Amniotic epithelial cell (primary cell): ENCODE results near the gene CHPT1.
A peak's percentile ranks its signal among the peaks of the same experiment; 100 is the strongest.
"Not testable (repeated sequence)": the region's sequence is repeated elsewhere in the genome, so short reads cannot be mapped to it uniquely, and the experiment has no call there.

Experiments
- DNase-seq: peaks from one replicate; pipeline ENCODE4 v3.0.0-alpha.2; 2010; ENCODE audit warnings: low read depth

CHPT1 gene

GRCh38 chr12:101697197-101697929 lies at the start of gene CHPT1:
TSS of gene CHPT1 (plus strand) at chr12:101697640. CDS start at chr12:101697862, 222 bp downstream.
- peak; percentile 24 for DNase-seq

- no peak for DNase-seq
Observed at GRCh38 chr12:101647711-101648110, 49.7 kb upstream of the CHPT1 start.

- no peak for DNase-seq
Observed at GRCh38 chr12:101648195-101648594, 49.2 kb upstream of the CHPT1 start.

- no peak for DNase-seq
Observed at GRCh38 chr12:101650346-101651117, 46.9 kb upstream of the CHPT1 start.

GRCh38 chr12:101653030-101653429 lies 44.4 kb upstream of the CHPT1 start:
- no peak for DNase-seq

GRCh38 chr12:101653503-101653902 lies 43.9 kb upstream of the CHPT1 start:
- DNase-seq: no peak

- DNase-seq: no peak
Observed at GRCh38 chr12:101654442-101654841, 43.0 kb upstream of the CHPT1 start.

- no peak for DNase-seq
Observed at GRCh38 chr12:101655393-101655792, 42.0 kb upstream of the CHPT1 start.

GRCh38 chr12:101660662-101661061 lies 36.8 kb upstream of the CHPT1 start:
- peak; percentile 3 for DNase-seq

GRCh38 chr12:101663298-101663697 lies 34.1 kb upstream of the CHPT1 start:
- no peak for DNase-seq

GRCh38 chr12:101664992-101665391 lies 32.4 kb upstream of the CHPT1 start:
- no peak for DNase-seq

GRCh38 chr12:101666052-101666728 lies 31.2 kb upstream of the CHPT1 start:
- DNase-seq: no peak

- no peak for DNase-seq
Observed at GRCh38 chr12:101667591-101667990, 29.8 kb upstream of the CHPT1 start.

GRCh38 chr12:101670007-101670671 lies 27.3 kb upstream of the CHPT1 start:
- DNase-seq: peak; percentile 84

- DNase-seq: no peak
Observed at GRCh38 chr12:101671157-101671791, 26.2 kb upstream of the CHPT1 start.

- no peak for DNase-seq
Observed at GRCh38 chr12:101671833-101672232, 25.6 kb upstream of the CHPT1 start.

GRCh38 chr12:101675555-101675954 lies 21.9 kb upstream of the CHPT1 start:
- DNase-seq: no peak

GRCh38 chr12:101676497-101676896 lies 20.9 kb upstream of the CHPT1 start:
- not testable (repeated sequence) for DNase-seq

GRCh38 chr12:101678081-101678480 lies 19.4 kb upstream of the CHPT1 start:
- no peak for DNase-seq

GRCh38 chr12:101680240-101680639 lies 17.2 kb upstream of the CHPT1 start:
- no peak for DNase-seq

- no peak for DNase-seq
Observed at GRCh38 chr12:101680647-101681046, 16.8 kb upstream of the CHPT1 start.

GRCh38 chr12:101681627-101682026 lies 15.8 kb upstream of the CHPT1 start:
- DNase-seq: not testable (repeated sequence)
